Activated T-cell treated with anti-CD3 and anti-CD28 coated beads for 4 hours (primary cell): ENCODE measurements around the gene KDR.

Experiments used
- DNase-seq: peaks from one replicate; pipeline ENCODE4 v3.0.0-alpha.2; 2020

KDR gene

GRCh38 chr4:55077577-55077976, 47.8 kb downstream of the KDR start:
- no peak for DNase-seq

GRCh38 chr4:55075823-55076716, 49.3 kb downstream of the KDR start:
- DNase-seq: no peak

- DNase-seq: no peak
These were observed 50.0 kb downstream of the KDR start for GRCh38 chr4:55075376-55075775.

- no peak for DNase-seq
These were observed 51.0 kb downstream of the KDR start for GRCh38 chr4:55074386-55074785.

GRCh38 chr4:55071951-55072350, 53.4 kb downstream of the KDR start:
- no peak for DNase-seq

GRCh38 chr4:55069248-55069647, 56.1 kb downstream of the KDR start:
- no peak for DNase-seq

- DNase-seq: no peak
These were observed 56.9 kb downstream of the KDR start for GRCh38 chr4:55068522-55068921.

GRCh38 chr4:55066018-55066417, 59.4 kb downstream of the KDR start:
- no peak for DNase-seq

- DNase-seq: no peak
These were observed 69.9 kb downstream of the KDR start for GRCh38 chr4:55055529-55055928.

- no peak for DNase-seq
These were observed 73.9 kb downstream of the KDR start for GRCh38 chr4:55051532-55051931.

GRCh38 chr4:55050418-55050950, 74.9 kb downstream of the KDR start:
- no peak for DNase-seq

GRCh38 chr4:55038176-55038890, 87.1 kb downstream of the KDR start:
- DNase-seq: no peak

GRCh38 chr4:55037728-55038127, 87.7 kb downstream of the KDR start:
- no peak for DNase-seq

- no peak for DNase-seq
These were observed 89.0 kb downstream of the KDR start for GRCh38 chr4:55036405-55036804.

GRCh38 chr4:55035892-55036291, 89.5 kb downstream of the KDR start:
- DNase-seq: no peak

GRCh38 chr4:55033296-55033695, 92.1 kb downstream of the KDR start:
- DNase-seq: no peak

- no peak for DNase-seq
These were observed 92.6 kb downstream of the KDR start for GRCh38 chr4:55032788-55033187.

- no peak for DNase-seq
These were observed 93.2 kb downstream of the KDR start for GRCh38 chr4:55032179-55032578.

- no peak for DNase-seq
These were observed 94.2 kb downstream of the KDR start for GRCh38 chr4:55031158-55031557.

GRCh38 chr4:55030589-55030988, 94.8 kb downstream of the KDR start:
- no peak for DNase-seq

- no peak for DNase-seq
These were observed 95.4 kb downstream of the KDR start for GRCh38 chr4:55029821-55030503.

GRCh38 chr4:55029321-55029720, 96.1 kb downstream of the KDR start:
- DNase-seq: no peak
